T-helper 1 cell (primary cell): Measurements from ENCODE around the gene AFF3.

Experiments
- DNase-seq, 5 donors: peaks; one replicate each; pipeline ENCODE4 v3.0.0-alpha.2; 2012 to 2020

AFF3 gene

DNA sequence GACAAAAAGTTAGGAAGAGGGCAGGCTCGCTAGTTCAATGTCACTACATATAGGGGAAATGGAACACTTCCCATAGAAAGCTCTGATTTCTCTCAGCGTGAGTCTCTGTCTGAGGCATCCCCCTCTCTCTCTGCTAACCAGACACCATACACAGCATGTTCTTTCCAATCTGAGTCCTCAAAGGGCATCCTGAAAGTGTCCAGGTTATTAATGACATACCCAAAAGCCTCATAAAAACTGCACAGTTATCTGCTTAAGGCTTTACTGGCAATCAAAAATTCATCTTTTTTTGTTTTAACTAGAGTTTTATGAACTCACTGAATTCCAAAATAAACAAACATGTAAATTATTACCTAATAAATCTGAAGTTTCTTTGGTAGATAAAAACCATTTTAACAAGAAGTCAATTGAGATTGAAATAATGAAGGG, 137.4 kb downstream of the AFF3 start:
- no peak for DNase-seq

- no peak for DNase-seq
These were observed 138.0 kb downstream of the AFF3 start for GRCh38 chr2:100004348-100004884.

DNA sequence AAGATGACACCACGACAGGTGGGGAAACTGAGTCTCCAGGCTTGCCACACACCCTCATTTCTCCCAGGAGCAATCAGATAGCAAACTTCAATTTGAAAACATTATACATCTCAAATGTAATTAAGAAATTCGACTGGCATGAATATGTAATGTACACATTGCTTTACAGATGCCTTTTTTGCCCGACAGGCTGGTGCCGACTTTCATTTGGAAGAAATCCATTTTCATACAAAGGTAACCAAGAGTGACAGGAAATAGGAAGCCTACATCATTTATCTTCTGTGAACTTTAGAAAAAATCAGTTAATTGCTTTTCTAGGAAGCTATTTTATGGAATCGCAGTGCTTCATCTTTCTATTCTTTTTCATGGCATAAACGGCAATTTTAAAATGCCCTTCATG, 140.3 kb downstream of the AFF3 start:
- DNase-seq = no peak

DNA sequence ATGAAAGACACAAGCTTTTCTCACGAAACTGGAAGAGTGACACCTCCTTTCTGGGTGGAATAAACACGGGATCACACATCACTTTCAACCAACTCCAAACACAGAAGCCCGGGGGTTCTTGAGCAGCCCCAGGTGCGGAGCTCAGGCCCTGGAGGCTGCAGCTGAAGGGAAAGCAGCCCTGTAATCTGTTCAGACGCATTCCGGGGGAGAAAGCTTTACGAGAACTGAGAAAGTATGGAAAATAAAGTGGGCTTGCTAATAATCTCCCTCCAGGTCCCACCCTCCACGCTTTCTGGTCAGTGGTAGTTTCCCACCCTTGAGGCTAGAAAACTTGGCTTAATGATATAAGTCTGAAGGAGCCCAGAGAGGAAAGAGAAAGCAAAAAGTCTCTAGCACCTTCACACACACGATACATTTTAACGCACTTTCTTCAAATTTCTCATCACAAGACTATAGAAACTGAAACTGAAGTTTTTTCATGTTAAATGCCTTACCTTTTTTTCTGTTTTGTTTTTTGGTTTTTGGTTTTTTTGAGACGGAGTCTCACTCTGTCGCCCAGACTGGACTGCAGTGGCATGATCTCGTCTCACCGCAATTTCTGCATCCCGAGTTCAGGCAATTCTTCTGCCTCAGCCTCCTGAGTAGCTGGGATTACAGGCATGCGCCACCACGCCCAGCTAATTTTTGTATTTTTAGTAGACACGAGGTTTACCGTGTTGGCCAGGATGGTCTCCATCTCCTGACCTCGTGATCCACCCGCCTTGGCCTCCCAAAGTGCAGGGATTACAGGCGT, 141.3 kb downstream of the AFF3 start:
- DNase-seq = peak in 1 of 5 donors; percentile 37

DNA sequence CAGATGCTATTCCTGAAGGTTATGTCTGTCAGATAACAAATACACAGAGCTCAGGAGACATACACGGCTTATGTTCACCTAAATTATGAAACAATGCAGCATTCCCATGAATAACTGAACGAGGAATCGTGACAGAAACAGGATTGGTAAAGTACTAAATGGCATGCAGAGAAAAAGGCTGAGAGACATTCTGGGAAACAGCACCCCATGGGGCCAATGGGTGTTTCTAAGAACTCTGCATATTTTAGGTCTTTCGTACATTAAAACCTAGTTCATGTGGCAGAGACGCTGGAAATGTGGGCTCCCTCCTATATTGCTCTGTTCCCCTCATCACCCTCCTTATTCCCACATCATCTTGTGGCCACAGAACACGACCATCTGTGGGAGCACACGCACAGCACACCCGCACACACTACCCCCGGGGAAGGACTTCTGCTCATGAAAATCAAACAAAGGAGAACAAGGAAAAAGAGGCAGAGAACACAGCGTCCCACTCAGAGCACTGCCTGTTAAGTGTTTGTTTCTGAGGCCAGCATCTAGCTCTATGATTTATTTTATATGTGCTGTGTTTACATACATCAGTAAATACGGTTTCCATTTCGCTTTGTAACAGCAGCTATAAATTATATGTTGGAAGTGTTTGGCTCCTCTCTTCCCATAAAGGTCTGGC, 143.6 kb downstream of the AFF3 start:
- no peak for DNase-seq

DNA sequence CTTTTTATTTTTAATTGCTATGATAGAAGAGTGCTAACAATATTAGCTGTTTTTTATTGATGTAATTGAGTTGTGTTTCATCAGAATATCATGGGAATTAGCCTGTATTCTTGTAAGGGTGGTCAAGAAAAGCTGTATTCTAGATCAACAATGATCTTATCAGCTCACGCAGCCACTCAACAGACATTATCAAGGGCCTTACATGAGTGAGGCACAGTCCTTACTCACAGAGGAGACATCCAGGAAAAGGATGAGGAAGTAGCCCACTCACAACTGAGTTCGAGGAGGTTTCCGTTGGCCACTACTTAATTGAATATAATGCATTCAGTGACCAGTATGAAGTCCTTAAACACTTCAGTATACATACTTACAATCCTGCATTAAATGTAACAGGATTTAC, 152.5 kb downstream of the AFF3 start:
- no peak for DNase-seq

GRCh38 chr2:99988599-99988998, 153.8 kb downstream of the AFF3 start:
- DNase-seq = no peak

- DNase-seq = no peak
These were observed 155.2 kb downstream of the AFF3 start for GRCh38 chr2:99987160-99987559.

DNA sequence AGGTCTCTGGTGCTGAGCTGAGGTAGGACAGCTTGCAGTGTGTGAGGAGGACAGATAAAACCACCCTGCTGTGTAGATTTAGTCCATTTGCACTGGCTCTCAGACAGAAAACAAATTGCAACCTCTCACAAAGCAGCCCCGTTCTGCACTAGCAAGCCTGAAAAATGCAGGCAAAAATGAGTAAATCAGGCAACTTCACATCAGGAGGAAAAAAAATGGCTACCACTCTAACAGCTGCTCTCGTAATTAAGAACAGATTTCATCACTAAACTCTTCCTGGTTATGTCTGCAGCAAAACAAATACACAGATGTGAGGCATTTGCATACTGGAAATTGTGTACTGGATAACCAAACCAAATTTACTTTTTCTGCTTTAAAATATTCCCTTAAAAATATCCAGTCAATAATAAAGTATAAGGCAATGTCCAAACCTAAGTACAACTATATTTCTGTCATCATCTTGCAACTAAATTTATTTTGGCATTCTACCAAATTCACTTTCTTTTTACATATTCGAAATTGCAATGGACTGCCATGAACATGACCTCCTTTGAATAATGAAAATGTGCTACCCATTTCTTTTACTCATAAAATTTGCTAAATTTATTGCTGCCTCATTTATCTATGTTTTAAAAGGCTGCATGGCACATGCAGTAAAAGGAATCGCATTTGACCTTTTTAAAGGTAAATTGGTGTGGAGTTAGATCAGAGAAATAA, 157.4 kb downstream of the AFF3 start:
- DNase-seq = no peak

DNA sequence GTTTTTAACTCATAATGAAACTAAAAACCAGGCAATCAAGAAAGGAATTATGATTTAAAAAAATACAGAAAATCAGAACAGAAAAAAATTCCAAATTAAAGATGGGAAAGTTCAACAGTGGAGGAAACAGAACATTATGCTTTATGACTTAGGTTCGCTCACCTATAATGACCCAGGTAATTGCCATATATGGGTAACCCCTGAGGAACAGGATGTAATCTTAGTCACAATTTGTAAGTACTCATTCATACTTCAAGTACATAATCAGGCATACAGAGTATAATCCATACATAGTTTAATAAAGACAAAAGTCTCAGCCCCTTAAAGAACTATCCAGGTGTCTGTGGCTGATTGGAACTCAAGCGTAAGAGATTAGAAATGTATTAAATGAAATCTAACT, 159.6 kb downstream of the AFF3 start:
- no peak for DNase-seq

- DNase-seq = no peak
These were observed 160.6 kb downstream of the AFF3 start for GRCh38 chr2:99981840-99982239.

DNA sequence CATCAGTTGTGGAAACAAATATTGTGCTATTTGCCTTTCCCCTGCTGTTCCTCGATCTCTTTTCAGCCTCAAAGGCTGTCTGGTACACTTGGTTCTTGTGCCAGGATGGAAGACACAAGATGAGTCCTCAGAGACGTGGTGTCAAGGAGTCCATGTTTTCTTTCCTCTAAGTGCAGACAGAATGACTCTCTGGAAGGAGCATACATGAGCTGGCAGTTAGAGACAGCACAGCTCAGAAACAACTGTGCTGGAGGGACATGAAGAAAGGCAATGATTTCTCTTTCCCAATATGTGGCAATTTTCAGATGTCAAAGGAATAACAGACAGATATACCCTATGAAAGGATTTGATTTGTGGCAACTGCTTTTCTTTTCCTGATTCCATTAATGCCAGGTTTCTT, 162.2 kb downstream of the AFF3 start:
- no peak for DNase-seq

GRCh38 chr2:99977966-99978365, 164.4 kb downstream of the AFF3 start:
- no peak for DNase-seq

- no peak for DNase-seq
These were observed 167.0 kb downstream of the AFF3 start for GRCh38 chr2:99975386-99975785.

DNA sequence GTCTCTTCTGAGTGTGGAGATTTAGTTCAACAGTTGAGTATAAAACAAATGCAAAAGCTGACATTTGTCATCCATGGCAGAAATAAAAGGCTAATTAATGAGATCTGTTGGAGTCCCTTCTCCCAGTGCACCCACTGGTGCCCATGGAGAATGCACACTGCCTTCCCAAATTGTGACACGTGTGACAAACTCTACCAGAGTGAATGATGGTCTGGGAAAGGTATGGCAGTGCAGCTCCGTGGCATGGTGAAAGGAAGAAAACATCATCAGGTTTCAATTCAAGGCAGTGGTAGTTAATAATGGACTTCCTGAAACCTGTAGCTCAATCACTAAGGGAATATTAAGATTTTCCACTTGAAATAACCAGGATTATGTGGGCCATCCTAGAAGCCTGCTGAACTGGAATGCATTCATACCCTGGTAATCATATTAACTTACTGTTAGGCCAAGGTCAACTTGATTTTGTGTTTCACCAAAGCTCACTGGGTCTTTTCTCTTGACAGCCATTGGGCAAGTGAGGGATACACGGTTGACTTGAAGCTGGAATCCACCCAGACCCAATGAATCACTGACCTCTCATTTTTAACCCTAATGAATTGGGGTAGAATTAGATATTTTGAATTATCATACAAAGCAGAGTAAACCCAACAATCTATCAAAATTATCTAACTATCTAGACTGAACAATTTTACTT, 167.6 kb downstream of the AFF3 start:
- no peak for DNase-seq

DNA sequence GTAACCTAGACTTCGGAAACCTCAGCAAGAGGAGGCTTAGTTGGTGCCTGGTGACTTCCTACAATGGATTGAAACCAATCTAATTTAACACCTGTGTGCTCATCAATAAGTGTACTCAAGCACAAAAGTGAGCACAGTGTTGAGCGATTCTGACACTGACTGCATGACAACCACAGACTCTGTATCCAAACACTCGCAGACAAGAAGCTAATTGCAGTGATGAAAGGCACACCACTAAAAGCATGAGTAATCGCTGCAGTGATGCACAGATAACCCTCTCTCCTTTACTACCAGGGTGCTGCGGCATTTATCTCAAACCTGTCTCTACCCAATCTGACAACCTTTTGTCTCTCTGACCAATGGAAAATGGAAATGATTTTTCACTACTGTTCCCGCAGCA, 168.1 kb downstream of the AFF3 start:
- DNase-seq = no peak

GRCh38 chr2:99971326-99971900, 171.0 kb downstream of the AFF3 start:
- no peak for DNase-seq

- DNase-seq = no peak
These were observed 172.0 kb downstream of the AFF3 start for GRCh38 chr2:99970292-99970868.

GRCh38 chr2:99961196-99961913, 181.0 kb downstream of the AFF3 start:
- no peak for DNase-seq

- no peak for DNase-seq
These were observed 181.6 kb downstream of the AFF3 start for GRCh38 chr2:99960790-99961189.

- no peak for DNase-seq
These were observed 182.1 kb downstream of the AFF3 start for GRCh38 chr2:99960291-99960690.
